Fibroblast of skin of left quadriceps (primary cell): Measurements from ENCODE around the gene CFAP299.

ENCODE experiments used
- DNase-seq, 2 experiments: peaks; one replicate each; pipeline ENCODE4 v3.0.0-alpha.2; 2013; ENCODE audit warnings: low read depth in 2 of 2

CFAP299 gene

DNA sequence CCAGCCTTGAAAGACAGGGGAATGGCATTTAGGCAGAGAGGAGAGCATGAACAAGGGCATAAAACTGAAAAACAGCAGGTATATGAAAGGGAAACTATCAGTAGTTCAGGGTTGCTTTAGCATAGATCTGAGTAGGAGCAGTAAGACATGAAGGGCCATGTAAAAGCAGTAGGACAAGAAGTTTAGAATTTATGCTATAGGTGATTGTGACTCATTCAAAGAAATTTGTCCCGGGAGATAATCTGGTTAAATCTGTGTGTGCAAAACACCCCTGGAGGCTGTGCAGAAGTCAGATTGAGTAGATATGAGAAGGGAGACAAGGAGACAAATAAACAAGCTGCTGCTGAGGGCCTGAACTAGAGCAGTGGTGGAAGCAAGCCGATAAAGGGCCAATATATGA is 585.9 kb downstream of the CFAP299 start:
- no peak for DNase-seq

DNA sequence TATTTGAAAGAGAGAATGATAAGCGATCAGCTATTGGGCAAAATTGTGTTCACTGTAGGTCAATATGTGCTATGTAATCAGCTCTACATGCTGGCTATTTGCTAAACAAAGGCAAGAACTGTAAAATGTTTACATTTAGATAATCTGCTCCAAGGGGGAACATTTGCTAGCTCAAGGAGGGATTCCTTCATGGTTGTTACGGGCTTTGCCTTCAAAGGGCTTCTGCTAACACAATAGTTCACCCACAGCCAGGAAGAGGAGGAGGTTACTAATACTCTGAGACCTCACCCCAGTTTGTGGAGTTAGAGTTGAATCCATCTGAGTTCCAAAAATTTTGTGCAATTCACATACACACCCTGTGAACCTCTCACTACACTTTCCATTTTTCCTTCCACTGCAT is 587.4 kb downstream of the CFAP299 start:
- DNase-seq = no peak

DNA sequence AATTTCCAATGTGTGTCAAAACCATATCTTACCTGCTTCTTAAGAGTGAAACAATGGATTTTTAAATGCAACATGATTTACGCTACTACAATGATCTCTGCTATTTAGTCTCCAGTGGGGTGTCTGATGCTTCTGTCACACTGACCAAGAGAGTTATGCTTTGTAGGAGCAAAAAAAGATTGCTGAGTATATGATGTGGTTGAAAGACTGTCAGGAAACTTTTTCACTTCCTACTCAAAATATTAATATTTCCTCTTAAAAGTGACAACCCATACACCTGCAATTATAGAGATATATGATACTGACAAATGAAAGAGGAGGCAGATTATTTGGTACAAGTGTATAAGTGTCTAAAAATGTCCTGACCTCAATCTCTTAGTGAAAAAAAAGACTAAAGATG is 589.8 kb downstream of the CFAP299 start:
- DNase-seq = no peak

DNA sequence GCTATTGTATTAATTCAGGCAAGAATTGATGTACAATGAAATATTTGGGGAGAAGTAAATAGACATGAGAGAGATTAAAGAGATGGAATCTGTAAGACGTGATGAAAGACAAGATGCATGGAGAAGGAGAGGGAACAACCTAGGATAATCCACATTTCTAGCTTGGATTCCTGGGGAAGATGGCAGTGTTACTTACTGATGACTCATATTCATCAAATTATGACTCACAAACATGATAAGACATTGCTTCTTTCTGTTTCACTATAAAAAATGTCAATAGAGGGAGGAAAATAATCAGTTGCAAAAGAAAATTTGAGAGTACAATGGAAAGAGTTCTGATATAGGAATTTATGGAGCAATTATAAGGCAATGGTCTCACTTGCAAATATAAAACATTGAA is 590.9 kb downstream of the CFAP299 start:
- DNase-seq = no peak

DNA sequence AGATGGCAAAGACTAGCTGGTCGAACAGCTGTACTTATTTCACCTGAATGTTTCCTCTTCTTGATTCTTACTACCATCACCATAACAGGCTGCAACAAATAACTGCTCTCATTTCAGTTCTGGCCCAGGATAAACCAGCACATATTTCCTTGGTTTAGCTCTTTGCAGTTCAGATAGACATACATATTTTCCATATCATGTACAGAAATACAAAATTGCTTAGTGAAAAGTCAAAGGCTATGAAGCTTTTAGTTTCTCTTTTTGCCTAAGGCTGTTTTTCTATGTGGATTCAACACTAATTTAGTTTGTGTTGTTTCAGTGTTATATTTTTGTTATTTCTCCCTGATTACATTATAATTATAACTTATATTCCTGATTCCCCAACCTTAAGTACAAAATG is 591.4 kb downstream of the CFAP299 start:
- no peak for DNase-seq

DNA sequence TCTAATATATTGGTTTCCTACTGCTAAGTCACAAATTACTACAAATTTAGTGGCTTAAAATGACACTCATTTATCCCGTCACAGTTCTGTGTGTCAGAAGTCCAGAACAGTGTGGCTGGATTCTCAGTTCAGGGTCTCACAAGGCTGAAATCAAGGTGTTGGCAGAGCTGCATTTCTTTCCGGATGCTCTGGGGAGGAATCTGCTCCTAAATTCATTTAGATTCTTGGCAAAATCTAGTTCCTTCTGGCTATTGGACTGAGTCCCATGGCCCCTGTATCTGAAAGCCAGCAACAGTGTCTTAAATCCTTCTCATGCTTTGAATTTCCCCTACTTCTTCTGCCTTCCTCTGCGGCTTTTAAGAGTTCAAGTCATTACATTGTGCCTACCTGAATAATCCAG is 591.9 kb downstream of the CFAP299 start:
- no peak for DNase-seq

DNA sequence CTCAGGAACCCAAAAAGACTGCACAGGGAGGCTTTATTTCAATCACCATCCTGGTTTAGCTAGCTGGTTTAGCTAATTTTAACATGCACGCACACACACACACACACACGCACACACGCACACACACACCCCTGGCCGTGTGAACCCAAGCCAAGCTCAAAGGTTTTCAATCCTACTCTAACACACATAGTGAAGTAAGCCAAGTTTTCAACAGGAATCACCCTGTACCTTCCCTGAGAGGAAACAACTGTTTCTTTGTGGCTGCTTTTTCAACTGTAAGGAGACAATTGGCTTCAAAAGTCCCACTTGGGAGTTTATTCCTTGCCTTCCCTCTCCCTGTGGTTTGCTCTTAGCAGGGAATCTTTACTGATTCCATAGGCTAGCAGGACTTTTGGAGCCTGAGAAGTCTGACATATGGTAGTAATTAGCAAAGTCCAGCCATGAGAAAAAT is 596.1 kb downstream of the CFAP299 start:
- DNase-seq = peak; percentile 76

DNA sequence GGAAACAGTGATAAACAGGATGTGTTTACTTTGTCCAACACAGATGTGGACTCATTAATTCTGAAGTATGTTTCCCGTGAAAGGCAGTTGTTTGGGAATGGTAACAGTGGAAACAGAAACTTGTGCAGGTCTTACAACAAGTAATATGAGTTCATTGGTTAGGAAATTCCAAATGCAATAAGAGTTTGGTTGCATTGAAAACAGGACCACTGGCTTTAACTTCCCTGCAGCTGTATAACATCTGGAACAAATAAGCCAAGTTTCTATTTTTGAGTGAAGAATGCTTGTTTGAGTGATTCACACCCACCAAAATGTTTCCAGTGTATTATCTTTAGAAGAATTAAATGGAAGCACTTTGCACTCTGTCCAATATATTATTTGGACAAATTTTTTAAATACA is 612.6 kb downstream of the CFAP299 start:
- peak; percentile 45 to 53 for DNase-seq

DNA sequence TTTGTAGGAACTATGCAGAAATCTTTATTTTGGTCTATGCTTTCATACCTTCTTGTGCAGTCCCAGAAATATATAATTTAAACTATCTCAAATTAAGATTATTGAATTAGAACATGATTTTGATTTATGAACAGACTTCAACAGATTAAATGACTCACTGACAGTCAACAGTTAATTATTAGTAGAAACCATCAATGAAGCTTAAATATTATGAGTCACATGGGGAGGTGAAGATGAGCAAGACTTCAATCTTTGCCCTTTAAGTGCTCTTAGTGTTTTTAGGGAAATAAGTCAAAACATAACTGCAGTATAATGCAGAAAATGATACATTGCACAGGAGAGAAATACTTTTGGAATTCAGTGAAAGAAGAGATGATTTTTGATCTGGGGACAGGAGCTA is 613.5 kb downstream of the CFAP299 start:
- peak in 1 of 2 experiments; percentile 16 for DNase-seq

DNA sequence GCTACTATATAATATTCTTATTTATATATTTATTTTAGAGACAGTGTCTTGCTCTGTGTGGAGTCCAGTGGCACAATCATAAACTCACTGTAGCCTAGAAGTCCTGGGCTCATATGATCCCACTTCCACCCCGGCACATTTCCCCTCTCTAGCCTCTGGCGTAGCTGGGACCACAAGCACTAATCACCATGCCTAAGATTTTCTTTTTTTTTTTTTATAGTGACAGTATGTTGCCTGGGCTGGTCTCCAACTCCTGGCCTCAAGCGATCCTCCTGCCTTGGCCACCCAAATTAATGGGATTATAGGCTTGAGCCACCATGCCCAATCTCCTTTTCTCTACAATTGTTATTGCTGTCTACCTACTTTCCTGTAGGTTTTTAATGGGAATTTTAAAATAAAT is 620.9 kb downstream of the CFAP299 start:
- no peak for DNase-seq

DNA sequence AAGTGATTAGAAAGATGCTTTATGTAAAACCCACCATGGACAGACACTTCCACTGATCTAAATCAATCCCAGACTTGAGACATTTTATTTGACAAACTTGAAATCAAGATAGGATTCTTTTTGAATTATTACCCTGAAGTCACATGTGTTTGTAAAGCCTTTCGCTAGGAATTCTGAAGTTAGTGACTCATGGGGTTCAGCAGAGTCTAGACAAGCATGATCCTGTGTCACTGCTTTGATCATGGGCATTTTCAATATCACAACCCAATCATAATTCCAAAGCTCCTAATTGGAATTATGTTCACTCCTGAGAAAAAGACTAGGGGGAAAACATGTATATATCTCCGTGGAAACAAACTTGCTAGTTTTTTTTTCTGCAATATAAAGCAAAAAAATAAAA is 627.5 kb downstream of the CFAP299 start:
- no peak for DNase-seq

DNA sequence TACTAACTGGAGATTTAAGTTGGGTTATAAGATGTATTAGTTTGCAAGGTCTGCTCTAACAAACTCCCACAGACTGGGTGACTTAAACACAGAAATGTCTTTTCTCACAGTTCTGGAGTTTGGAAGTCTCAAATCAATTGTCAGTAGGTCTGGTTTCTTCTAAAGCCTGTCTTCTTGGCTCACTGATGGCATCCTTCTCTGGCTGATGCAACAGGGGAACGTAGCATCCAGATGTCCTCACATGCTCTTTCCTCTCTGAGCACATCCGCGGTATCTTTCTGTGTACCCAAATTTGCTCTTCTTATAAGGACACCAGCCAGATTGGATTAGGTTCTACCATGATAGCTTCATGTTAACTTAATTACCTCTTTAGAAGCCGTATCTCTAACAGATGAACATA is 631.8 kb downstream of the CFAP299 start:
- no peak for DNase-seq

DNA sequence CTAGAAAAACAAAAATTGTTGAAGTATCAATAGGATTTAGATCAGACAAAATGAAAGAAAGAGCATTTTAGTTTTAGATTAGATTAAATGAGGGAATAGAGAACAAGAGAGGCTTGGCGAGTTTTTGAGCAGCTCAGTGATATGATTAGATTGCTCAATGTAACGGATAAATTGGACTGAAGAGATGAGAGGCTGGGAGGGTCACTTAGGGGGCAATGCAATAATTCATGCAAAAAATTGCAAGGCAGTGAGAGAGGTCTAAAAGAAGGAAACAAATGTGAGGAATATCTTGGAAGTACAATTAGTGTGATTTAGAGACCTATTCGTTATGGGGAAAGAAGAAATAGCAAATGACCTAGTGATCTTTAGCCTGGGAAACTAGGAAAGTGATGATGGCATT is 644.7 kb downstream of the CFAP299 start:
- DNase-seq = no peak

DNA sequence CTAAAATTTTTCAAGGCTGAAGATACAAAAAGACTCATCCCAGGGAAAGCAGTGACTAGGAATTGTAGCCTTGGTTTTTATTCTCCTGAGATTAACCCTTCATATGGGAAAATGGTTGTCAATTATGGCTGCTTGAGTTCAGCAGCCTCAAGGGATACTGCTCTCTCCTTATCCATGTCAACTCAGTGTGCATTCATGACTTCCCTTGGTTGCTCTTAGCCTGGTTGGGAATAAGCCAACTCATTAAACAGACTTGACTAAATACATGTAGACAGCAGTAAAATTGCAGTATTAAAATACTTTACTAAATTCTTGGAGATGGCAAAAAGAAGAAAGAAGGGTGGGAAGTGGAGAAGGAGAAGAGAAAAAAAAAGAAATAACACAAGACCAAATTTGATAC is 650.5 kb downstream of the CFAP299 start:
- no peak for DNase-seq

DNA sequence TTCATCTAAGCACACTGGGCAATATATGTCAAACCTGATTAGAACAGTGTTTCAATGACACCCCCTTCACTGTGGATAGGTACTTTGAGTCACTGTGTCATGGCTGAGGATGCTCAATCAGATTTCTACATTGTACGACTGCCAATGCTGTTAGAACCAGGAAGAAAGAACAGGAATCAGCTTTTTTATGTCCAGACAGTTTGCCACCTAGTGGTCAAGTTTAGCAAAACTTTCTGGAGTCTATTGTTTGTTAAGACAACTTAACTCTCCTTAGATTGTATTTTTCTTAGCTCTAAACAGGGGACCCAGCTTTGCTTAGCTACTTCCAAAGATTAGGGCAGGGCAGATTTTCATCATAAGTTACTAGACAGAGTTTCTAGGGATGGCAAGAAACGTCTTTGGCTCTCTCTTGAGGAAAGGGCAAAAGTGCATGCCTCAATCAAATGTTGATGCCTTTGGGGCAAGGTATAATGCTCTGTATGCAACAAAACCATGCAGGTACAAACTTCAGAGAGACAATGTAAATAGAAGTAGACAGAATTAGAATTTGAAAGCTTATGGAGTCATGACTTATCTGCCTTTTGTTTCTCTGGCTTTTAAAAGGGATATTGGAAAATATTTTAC is 654.5 kb downstream of the CFAP299 start:
- DNase-seq = peak; percentile 41 to 45

DNA sequence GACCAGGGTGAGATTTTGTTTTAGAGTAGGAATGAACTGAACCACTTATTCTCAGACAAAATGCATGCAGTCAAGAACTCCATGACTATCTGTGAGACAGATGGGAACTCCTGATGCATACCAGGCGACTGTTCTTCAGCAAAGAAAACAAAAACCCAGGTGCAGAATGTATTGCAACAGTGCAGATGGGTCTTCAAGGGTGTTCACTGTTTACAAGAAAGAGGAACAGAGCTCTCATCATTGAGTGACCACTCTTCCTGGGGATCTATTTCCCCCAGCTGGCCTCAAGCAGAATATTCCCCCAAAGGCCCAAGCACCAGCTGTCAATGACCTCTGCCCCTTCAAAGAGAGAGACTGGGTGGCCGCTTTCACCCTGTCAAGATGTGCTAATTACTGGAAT is 655.3 kb downstream of the CFAP299 start:
- DNase-seq = no peak

DNA sequence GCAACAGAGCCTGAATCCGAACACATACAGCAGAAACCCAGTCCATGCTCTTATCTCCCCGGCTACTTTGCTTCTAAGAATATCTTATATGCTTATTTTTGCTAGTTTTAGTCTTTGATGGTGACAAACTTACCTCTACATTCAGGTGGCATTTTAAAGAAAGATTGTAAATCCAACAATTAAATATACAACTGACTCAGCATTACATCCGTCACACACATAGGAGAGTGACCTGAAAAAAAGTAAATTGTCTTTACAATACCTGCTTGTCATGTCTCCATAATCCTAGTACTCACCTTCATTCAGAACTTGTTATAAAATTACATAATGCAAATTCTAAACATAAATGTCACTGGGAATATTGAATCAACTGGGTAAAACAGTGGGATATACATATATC is 664.4 kb downstream of the CFAP299 start:
- DNase-seq = no peak

DNA sequence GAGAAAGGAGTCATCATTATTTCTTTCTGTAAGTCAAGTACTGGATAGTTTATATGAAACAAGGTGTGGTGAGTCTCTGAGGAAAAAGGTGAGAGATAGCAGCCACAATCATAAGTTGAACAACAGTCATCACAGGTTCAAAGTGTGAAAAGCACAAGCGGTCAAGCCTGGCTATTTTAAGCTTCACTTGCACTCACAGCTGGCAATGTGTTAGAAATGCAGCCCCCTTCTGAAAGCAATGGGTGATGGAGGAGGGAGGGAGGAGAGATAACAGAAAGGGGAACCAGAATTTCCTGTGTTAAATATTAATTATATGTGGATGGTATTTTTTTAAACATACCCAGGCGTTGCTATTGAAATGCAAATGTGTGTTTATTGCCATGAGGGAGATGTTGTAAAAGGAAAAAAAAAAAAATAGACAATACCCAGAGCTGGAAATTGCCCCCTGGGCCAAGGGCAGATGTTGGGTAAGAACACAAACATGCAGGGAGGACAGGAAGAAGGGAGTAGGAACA is 668.1 kb downstream of the CFAP299 start:
- no peak for DNase-seq

DNA sequence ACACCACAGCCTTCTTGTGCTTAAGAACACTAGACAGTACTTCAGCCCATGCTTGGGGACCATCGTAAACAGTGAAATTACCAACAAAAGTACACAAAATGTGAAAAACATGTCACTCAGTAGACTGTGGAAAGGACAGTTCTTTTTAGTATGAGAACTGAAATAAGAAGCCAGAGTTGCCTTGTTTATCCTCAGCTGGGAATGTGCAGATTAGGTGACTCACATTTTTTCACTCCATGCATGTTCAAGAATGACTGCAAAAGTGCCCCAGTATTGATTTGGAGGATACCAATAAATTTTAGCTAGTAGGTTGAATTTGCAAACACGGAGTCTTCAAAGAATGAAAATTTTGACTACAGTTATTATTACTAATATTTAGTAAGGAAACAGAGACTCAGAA is 671.9 kb downstream of the CFAP299 start:
- DNase-seq = no peak
